PC-3 (cell line): ENCODE results near the gene PATL1. TPM values are rescaled to one million over a fixed set of nuclear protein-coding genes. Genes with fewer than 3 reads are reported as not detected.

ENCODE experiments used
- ATAC-seq: fragments of 200-7000 bp; cut with Tn5 transposase; 2 replicates; pipeline ENCODE4 v1.9.1; 2020; ENCODE audit warnings: mild to moderate bottlenecking, moderate library complexity
- BruUV-seq: library from RNA; stranded (reverse); fragments of 400-500 nt; replicated peaks from 2 replicates; lab custom pipeline; 2021; lab: Mats Ljungman, UMichigan
- CTCF ChIA-PET: fragments of 300-600 bp; sonication (Branson Sonifier 250); formaldehyde crosslinking; loops from one replicate; lab custom pipeline; 2022; ENCODE audit warnings: antibody characterized with exemption; lab: Charles Lee
- POLR2A ChIA-PET: fragments of 300-600 bp; sonication (Branson Sonifier 250); formaldehyde crosslinking; loops from one replicate; lab custom pipeline; 2022; ENCODE audit warnings: antibody characterized with exemption; ENCODE audit not compliant: unreplicated experiment; lab: Charles Lee
- DNase-seq: peaks from one replicate; pipeline ENCODE4 v3.0.0-alpha.2; 2015
- H2AFZ ChIP-seq: fragments of 300-600 bp; sonication (generic); 2 replicates; pipeline ENCODE4 v1.6.0; 2016; ENCODE audit warnings: antibody characterized with exemption, low read length
- H3F3A ChIP-seq: fragments of 300-600 bp; sonication (generic); one replicate; pipeline ENCODE4 v1.6.0; 2017; ENCODE audit warnings: antibody characterized with exemption, low read length, control low read depth, mild to moderate bottlenecking; ENCODE audit not compliant: unreplicated experiment
- H3K27ac ChIP-seq: fragments of 300-600 bp; sonication (generic); 2 replicates; pipeline ENCODE4 v1.5.1; 2016; ENCODE audit warnings: mild to moderate bottlenecking, low read length
- H3K27me3 ChIP-seq: fragments of 300-600 bp; sonication (generic); 2 replicates; pipeline ENCODE4 v1.6.1; 2016; ENCODE audit warnings: low read length, mixed read lengths
- H3K36me3 ChIP-seq: fragments of 300-600 bp; sonication (generic); 2 replicates; pipeline ENCODE4 v1.6.1; 2016; ENCODE audit warnings: low read depth, mixed run types, low read length, mixed read lengths
- H3K4me1 ChIP-seq: fragments of 300-600 bp; sonication (generic); 2 replicates; pipeline ENCODE4 v1.5.1; 2016; ENCODE audit warnings: low read length; ENCODE audit not compliant: insufficient read depth
- H3K4me2 ChIP-seq: fragments of 300-600 bp; sonication (generic); 2 replicates; pipeline ENCODE4 v1.6.0; 2016; ENCODE audit warnings: low read length
- H3K4me3 ChIP-seq: fragments of 300-600 bp; sonication (generic); 2 replicates; pipeline ENCODE4 v1.5.1; 2016; ENCODE audit warnings: mild to moderate bottlenecking, low read length, mixed read lengths
- H3K79me2 ChIP-seq: fragments of 300-600 bp; sonication (generic); 2 replicates; pipeline ENCODE4 v1.6.1; 2017; ENCODE audit warnings: low read length, mixed read lengths
- H3K9ac ChIP-seq: fragments of 300-600 bp; sonication (generic); 2 replicates; pipeline ENCODE4 v1.6.0; 2016; ENCODE audit warnings: mild to moderate bottlenecking, low read length
- H3K9me2 ChIP-seq: fragments of 300-600 bp; sonication (generic); replicated peaks from 2 replicates; pipeline ENCODE4 v1.6.1; 2016; ENCODE audit warnings: mixed run types, low read length, mixed read lengths
- H3K9me3 ChIP-seq: fragments of 300-600 bp; sonication (generic); 2 replicates; pipeline ENCODE4 v1.6.1; 2016; ENCODE audit warnings: low read length, mixed read lengths
- H4K20me1 ChIP-seq: fragments of 300-600 bp; sonication (generic); 2 replicates; pipeline ENCODE4 v1.6.1; 2016; ENCODE audit warnings: low read length, mixed read lengths
- CTCF ChIP-seq: fragments of 300-600 bp; sonication (generic); conservative IDR thresholded peaks from 2 replicates; pipeline ENCODE4 v1.5.1; 2017; ENCODE audit warnings: antibody characterized with exemption, low read depth, mild to moderate bottlenecking, low read length
- EZH2 ChIP-seq: fragments of 300-600 bp; sonication (generic); IDR thresholded peaks from one replicate; pipeline ENCODE4 v1.6.1; 2017; ENCODE audit warnings: antibody characterized with exemption, mild to moderate bottlenecking, low read length; ENCODE audit not compliant: unreplicated experiment
- EZH2phosphoT487 ChIP-seq: fragments of 300-600 bp; sonication (generic); IDR thresholded peaks from 2 replicates; pipeline ENCODE4 v1.6.1; 2018; ENCODE audit warnings: mild to moderate bottlenecking, antibody characterized with exemption, low read length, borderline replicate concordance
- intact Hi-C: fragments of 100-400 bp; cut with micrococcal nuclease; formaldehyde crosslinking; loops from 2 replicates; pipeline ENCODE4 v1.9.0; 2023
- total RNA-seq: library from RNA; depleted of rRNA; stranded (reverse); fragments of >200 nt; gene quantifications from 2 replicates; pipeline ENCODE4 v1.2.3, GENCODE V29; 2014

PATL1 gene
- total RNA-seq, 1 experiment from 2014 or later, result 18.1 TPM

GRCh38 chr11:59602432-59602831 is 66.4 kb downstream of the PATL1 start:
- intact Hi-C loops, result no loop called here
- Histone ChIP-seq H3K4me3 (no peak overlapping the region), H3K9ac (no peak overlapping the region), H3K79me2 (peaks cover 17% of the 10 kb centered on the region), H2AFZ (no peak overlapping the region), H3K4me1 (no peaks in the 10 kb centered on the region), H3K9me2 (no peaks in the 10 kb centered on the region), H3F3A (no peaks in the 10 kb centered on the region), H3K4me2 (no peak overlapping the region), H3K9me3 (no peaks in the 10 kb centered on the region), H4K20me1 (no peaks in the 10 kb centered on the region), H3K36me3 (peaks cover 72% of the 10 kb centered on the region), H3K27me3 (no peaks in the 10 kb centered on the region), H3K27ac (no peak overlapping the region)
- no TSS peak for BruUV-seq
- ChIA-PET CTCF (no interaction called here), POLR2A (no interaction called here)
- TF ChIP-seq EZH2phosphoT487 (no peak), CTCF (no peak), EZH2 (no peak)
- ATAC-seq, result no peak
- no peak for DNase-seq

GRCh38 chr11:59601788-59602187 is 67.0 kb downstream of the PATL1 start:
- no peak overlapping the region for H3K4me2 ChIP-seq
- no peaks in the 10 kb centered on the region for H3F3A ChIP-seq
- peaks cover 66% of the 10 kb centered on the region for H3K36me3 ChIP-seq
- no peak overlapping the region for H2AFZ ChIP-seq
- H3K9ac ChIP-seq, result no peak overlapping the region
- no peak overlapping the region for H3K27ac ChIP-seq
- ATAC-seq (no peak), DNase-seq (no peak)
- H3K4me3 ChIP-seq, result no peak overlapping the region
- H3K9me2 ChIP-seq, result no peaks in the 10 kb centered on the region
- no peaks in the 10 kb centered on the region for H3K9me3 ChIP-seq
- TF ChIP-seq EZH2, result no peak
- TF ChIP-seq EZH2phosphoT487, result no peak
- no peak for TF ChIP-seq CTCF
- peaks cover 14% of the 10 kb centered on the region for H3K79me2 ChIP-seq
- POLR2A ChIA-PET, result no interaction called here
- H3K27me3 ChIP-seq, result no peaks in the 10 kb centered on the region
- BruUV-seq, result no TSS peak
- CTCF ChIA-PET, result no interaction called here
- intact Hi-C loops, result no loop called here
- H3K4me1 ChIP-seq, result no peaks in the 10 kb centered on the region
- H4K20me1 ChIP-seq, result no peaks in the 10 kb centered on the region

GRCh38 chr11:59600636-59601035 is 68.2 kb downstream of the PATL1 start:
- Histone ChIP-seq H2AFZ (no peak overlapping the region), H3K27me3 (no peaks in the 10 kb centered on the region), H3K9ac (no peak overlapping the region), H3K4me2 (no peak overlapping the region), H4K20me1 (no peaks in the 10 kb centered on the region), H3K4me3 (no peak overlapping the region), H3K36me3 (peaks cover 63% of the 10 kb centered on the region), H3K9me3 (no peaks in the 10 kb centered on the region), H3K4me1 (no peaks in the 10 kb centered on the region), H3F3A (no peaks in the 10 kb centered on the region), H3K79me2 (peaks cover 3% of the 10 kb centered on the region; the same call in 1 of the 2 replicates), H3K27ac (no peak overlapping the region), H3K9me2 (no peaks in the 10 kb centered on the region)
- intact Hi-C loops, result no loop called here
- ChIA-PET POLR2A (no interaction called here), CTCF (no interaction called here)
- no peak for DNase-seq
- no TSS peak for BruUV-seq
- ATAC-seq, result no peak
- no peak for TF ChIP-seq CTCF
- no peak for TF ChIP-seq EZH2phosphoT487
- no peak for TF ChIP-seq EZH2
